Measurements from ENCODE around the gene CLINT1.

Gene CLINT1

GRCh38 chr5:157748760-157749461, 110.0 kb downstream of the CLINT1 start:
- DNase-seq = no peak

- no peak for DNase-seq
Observed at GRCh38 chr5:157747766-157748700, 110.9 kb downstream of the CLINT1 start.

GRCh38 chr5:157747173-157747740, 111.7 kb downstream of the CLINT1 start:
- DNase-seq = peak; percentile 40

GRCh38 chr5:157745041-157745456, 113.9 kb downstream of the CLINT1 start:
- DNase-seq = no peak

- DNase-seq = no peak
Observed at GRCh38 chr5:157744051-157745011, 114.6 kb downstream of the CLINT1 start.

GRCh38 chr5:157743163-157744050, 115.5 kb downstream of the CLINT1 start, which contains the start of gene LSM11:
Gene LSM11, plus strand, starts transcription at chr5:157743712. Its CDS starts 39 bp downstream, at chr5:157743751.
- DNase-seq = no peak

GRCh38 chr5:157741131-157741530, 117.8 kb downstream of the CLINT1 start:
- DNase-seq = no peak

- DNase-seq = no peak
Observed at GRCh38 chr5:157740229-157740610, 118.7 kb downstream of the CLINT1 start.

GRCh38 chr5:157739388-157740228, 119.3 kb downstream of the CLINT1 start:
- no peak for DNase-seq

GRCh38 chr5:157735991-157736390, 123.0 kb downstream of the CLINT1 start:
- DNase-seq = no peak
